ENCODE data around the gene PRR20D.

PRR20D gene

GRCh38 chr13:57212989-57213388 lies 52.6 kb downstream of the PRR20D start:
- no peaks in the 10 kb centered on the region for H3K4me1 ChIP-seq (ENCODE audit: control extremely low read depth in 1 of 4, control insufficient read depth in 4 of 4, insufficient read depth in 4 of 4, low read length in 3 of 4)
- no peak overlapping the region for H3K27ac ChIP-seq (ENCODE audit: insufficient read depth in 1 of 2, low read depth in 1 of 2, low read length in 2 of 2, poor library complexity in 1 of 2, severe bottlenecking in 2 of 2)
- ChIA-PET CTCF (no interaction called here), POLR2A (no interaction called here)
- H3K4me3 ChIP-seq (ENCODE audit: control insufficient read depth in 1 of 7, extremely low read depth in 1 of 7, insufficient read depth in 4 of 7, low read depth in 2 of 7, low read length in 6 of 7): no peak overlapping the region
- DNase-seq: no peak
- no peaks in the 10 kb centered on the region for H3K9me3 ChIP-seq (ENCODE audit: control extremely low read depth in 1 of 5, control insufficient read depth in 4 of 5, insufficient read depth in 2 of 5, low read depth in 1 of 5, low read length in 4 of 5)
- H3K36me3 ChIP-seq (ENCODE audit: control insufficient read depth in 4 of 4, insufficient read depth in 4 of 4, low read length in 3 of 4): no peaks in the 10 kb centered on the region
- H3K27me3 ChIP-seq (replicated peaks in 2 of 5; ENCODE audit: control insufficient read depth in 4 of 5, insufficient read depth in 5 of 5, low read length in 4 of 5): no peaks in the 10 kb centered on the region
- WGBS (ENCODE audit: insufficient coverage): no CpG with 5 or more reads among the region's 1 CpG

All from common myeloid progenitor, CD34-positive (primary cell).